Measurements from ENCODE around the gene NBL1. TPM values are rescaled to one million over a fixed set of nuclear protein-coding genes. Genes with fewer than 3 reads are reported as not detected.

The NBL1 gene
- total and polyA plus RNA-seq, 2 donors: 21.7 to 47.6 TPM

DNA sequence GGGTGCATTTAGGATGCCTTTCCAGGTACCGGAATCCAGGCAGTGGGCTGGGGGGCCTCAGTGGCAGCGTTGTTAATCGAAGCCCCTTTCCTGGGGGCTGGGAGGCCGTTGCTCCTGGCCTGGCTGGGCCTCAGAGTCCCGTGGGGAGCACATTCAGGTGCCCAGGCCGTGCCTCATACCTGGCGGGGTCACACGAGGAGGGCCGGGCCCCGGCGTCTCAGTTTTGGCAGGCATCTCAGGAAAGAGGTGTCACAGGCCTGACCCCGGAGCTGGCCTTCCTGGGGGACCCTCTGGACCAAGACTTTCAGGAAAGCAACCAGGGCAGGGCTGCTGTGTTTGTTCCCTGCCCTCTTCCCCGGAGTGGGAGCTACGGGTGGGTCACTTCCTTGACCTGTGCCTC lies 4.1 kb downstream of the NBL1 start:
- no peak overlapping the region for H3K4me3 ChIP-seq (ENCODE audit: low read length in 2 of 2)
- peaks cover 34 to 53% of the 10 kb centered on the region in 2 donors for H3K27me3 ChIP-seq (ENCODE audit: control insufficient read depth in 2 of 2, insufficient read depth in 1 of 2, low read length in 1 of 2)
- H3K36me3 ChIP-seq (ENCODE audit: control insufficient read depth in 2 of 2, insufficient read depth in 2 of 2, low read length in 1 of 2): no peaks in the 10 kb centered on the region
- 93% methylated on average over 14 of the region's 14 CpGs for whole genome bisulfite sequencing
- peak overlapping the region in 1 of 2 donors; percentile 8 for H3K27ac ChIP-seq (ENCODE audit: low read depth in 1 of 2, low read length in 1 of 2)
- peaks cover 0 to 1% of the 10 kb centered on the region in 2 donors for H3K9me3 ChIP-seq (ENCODE audit: control insufficient read depth in 2 of 2, insufficient read depth in 1 of 2, low read length in 1 of 2)
- DNase-seq (ENCODE audit: low read depth in 6 of 9, low spot score in 9 of 9): no peak
- H3K4me1 ChIP-seq (ENCODE audit: control insufficient read depth in 2 of 2, insufficient read depth in 2 of 2, low read length in 2 of 2): peaks cover 10% of the 10 kb centered on the region in 2 donors

DNA sequence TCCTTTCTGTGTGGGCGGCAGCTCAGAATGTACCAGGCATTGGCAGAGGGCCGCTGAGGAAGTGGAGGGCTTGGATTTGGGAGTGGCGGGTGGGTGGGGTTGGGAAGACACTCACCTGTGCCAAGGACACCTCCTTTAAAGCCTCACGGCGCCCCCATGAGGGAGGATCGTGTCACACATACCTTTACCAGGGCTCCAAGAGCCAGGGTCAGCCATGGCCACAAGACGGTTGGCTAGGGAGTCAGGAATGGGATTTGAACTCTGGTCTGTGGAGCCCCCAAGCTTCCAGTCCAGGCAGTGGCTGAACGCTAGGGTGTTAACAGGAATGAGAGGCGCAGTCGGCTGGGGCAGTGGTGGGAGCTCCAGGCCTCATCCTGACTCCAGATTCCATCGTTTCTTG lies 4.6 kb downstream of the NBL1 start:
- peaks cover 29 to 48% of the 10 kb centered on the region in 2 donors for H3K27me3 ChIP-seq (ENCODE audit: control insufficient read depth in 2 of 2, insufficient read depth in 1 of 2, low read length in 1 of 2)
- no peak overlapping the region for H3K4me3 ChIP-seq (ENCODE audit: low read length in 2 of 2)
- WGBS: 77% methylated on average over 11 of the region's 11 CpGs
- peak overlapping the region in 1 of 2 donors; percentile 8 for H3K27ac ChIP-seq (ENCODE audit: low read depth in 1 of 2, low read length in 1 of 2)
- no peak for DNase-seq (ENCODE audit: low read depth in 6 of 9, low spot score in 9 of 9)
- peaks cover 0 to 1% of the 10 kb centered on the region in 2 donors for H3K9me3 ChIP-seq (ENCODE audit: control insufficient read depth in 2 of 2, insufficient read depth in 1 of 2, low read length in 1 of 2)
- H3K36me3 ChIP-seq (ENCODE audit: control insufficient read depth in 2 of 2, insufficient read depth in 2 of 2, low read length in 1 of 2): no peaks in the 10 kb centered on the region
- H3K4me1 ChIP-seq (ENCODE audit: control insufficient read depth in 2 of 2, insufficient read depth in 2 of 2, low read length in 2 of 2): peaks cover 5 to 9% of the 10 kb centered on the region in 2 donors

DNA sequence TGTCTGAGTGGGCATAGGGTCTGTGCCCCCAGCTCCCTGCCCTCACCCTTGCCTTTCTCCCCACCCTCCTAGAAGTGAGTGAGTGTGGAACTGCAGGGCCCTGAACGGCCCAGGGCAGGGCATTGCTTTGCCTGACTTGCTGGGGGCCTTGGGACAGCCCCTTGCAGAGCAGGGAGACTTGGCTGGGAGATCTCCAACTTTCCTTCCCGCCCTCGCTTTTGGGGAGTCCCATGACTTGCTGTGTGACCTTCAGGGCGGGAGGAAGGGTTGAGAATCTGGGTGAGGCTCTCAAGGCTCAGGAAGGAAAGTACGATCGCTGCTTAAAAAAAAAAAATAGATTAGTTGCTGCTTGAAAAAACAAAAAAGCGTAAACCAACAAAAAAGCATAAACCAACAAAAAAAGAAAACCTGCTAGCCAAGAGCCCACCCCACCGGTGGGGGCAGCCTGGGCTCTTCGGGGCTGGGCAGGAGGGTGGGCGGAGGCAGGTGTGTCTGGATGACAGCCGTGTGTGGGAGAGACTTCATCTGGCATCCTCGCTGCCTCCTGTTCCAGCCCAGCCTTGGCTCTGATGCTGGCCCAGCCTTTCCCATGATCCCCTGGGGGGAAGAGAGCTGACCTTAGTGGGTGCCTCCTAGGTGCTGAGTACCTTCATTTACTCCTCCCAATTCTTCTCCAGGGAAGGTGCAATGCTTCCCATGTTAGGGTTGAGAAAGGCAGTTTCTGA lies 6.5 kb downstream of the NBL1 start:
- Histone ChIP-seq H3K4me1 (ENCODE audit: control insufficient read depth in 2 of 2, insufficient read depth in 2 of 2, low read length in 2 of 2) (no peaks in the 10 kb centered on the region), H3K36me3 (ENCODE audit: control insufficient read depth in 2 of 2, insufficient read depth in 2 of 2, low read length in 1 of 2) (no peaks in the 10 kb centered on the region), H3K27ac (ENCODE audit: low read depth in 1 of 2, low read length in 1 of 2) (peak overlapping the region in 1 of 2 donors; percentile 49), H3K27me3 (ENCODE audit: control insufficient read depth in 2 of 2, insufficient read depth in 1 of 2, low read length in 1 of 2) (peaks cover 11 to 35% of the 10 kb centered on the region in 2 donors), H3K4me3 (ENCODE audit: low read length in 2 of 2) (no peak overlapping the region), H3K9me3 (ENCODE audit: control insufficient read depth in 2 of 2, insufficient read depth in 1 of 2, low read length in 1 of 2) (peaks cover 0 to 1% of the 10 kb centered on the region in 2 donors)
- no peak for DNase-seq (ENCODE audit: low read depth in 6 of 9, low spot score in 9 of 9)
- 73% methylated on average over 12 of the region's 12 CpGs for WGBS

DNA sequence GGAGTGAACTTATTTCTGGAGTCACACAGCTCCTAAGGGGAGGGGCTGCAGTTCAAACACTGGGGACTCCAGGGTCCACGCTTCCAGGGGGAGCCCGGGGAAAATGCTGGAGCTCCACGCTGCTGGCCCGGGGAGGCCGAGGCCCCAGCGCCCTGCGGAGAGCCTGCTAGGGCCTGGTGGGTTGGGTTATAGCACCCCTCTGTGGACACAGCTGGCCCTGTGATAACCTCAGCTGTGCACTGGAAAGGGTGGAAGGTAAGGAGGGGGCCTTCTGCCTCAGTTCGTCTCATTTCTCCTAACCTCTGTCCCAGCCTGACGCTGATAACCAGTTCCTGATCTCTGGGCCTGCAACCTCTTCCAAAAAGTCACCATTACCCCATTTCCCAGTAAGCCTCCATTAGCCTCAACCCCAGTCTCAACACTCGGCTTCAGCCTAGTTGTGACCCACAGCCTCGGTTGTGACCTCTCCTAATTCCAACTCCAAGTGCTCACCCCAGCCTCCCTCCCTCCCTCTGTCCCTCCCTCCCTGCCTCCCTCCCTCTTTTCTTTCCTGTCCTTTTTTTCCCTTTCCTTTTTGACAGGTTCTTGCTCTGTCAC lies 7.1 kb downstream of the NBL1 start:
- Histone ChIP-seq H3K4me1 (ENCODE audit: control insufficient read depth in 2 of 2, insufficient read depth in 2 of 2, low read length in 2 of 2) (no peaks in the 10 kb centered on the region), H3K27me3 (ENCODE audit: control insufficient read depth in 2 of 2, insufficient read depth in 1 of 2, low read length in 1 of 2) (peaks cover 6 to 28% of the 10 kb centered on the region in 2 donors), H3K27ac (ENCODE audit: low read depth in 1 of 2, low read length in 1 of 2) (no peak overlapping the region), H3K9me3 (ENCODE audit: control insufficient read depth in 2 of 2, insufficient read depth in 1 of 2, low read length in 1 of 2) (peaks cover 0 to 1% of the 10 kb centered on the region in 2 donors), H3K4me3 (ENCODE audit: low read length in 2 of 2) (no peak overlapping the region), H3K36me3 (ENCODE audit: control insufficient read depth in 2 of 2, insufficient read depth in 2 of 2, low read length in 1 of 2) (no peaks in the 10 kb centered on the region)
- peak in 2 of 9 donors; percentile 47 to 49 for DNase-seq (ENCODE audit: low read depth in 6 of 9, low spot score in 9 of 9)
- WGBS: 46% methylated on average over 11 of the region's 11 CpGs

DNA sequence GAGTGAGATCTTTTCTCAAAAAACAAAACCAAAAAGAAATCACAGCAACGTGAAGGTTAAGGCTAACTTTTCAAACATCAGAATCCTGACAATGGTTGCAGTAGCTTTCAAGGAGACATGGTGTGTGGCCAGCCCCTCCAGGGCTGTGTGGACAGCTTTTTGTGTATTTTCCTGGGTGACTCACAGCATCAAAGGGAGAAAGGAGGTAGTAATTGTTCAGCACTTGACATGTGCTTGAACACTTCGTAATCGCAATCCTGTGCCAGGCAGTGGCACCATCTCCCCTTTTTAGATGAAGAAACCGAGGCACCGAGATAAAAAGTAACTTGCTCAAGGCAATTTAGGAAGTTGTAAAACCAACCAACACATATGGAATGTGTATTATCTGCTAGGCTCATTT lies 10.3 kb downstream of the NBL1 start:
- peaks cover 0 to 1% of the 10 kb centered on the region in 2 donors for H3K9me3 ChIP-seq (ENCODE audit: control insufficient read depth in 2 of 2, insufficient read depth in 1 of 2, low read length in 1 of 2)
- H3K27me3 ChIP-seq (ENCODE audit: control insufficient read depth in 2 of 2, insufficient read depth in 1 of 2, low read length in 1 of 2): peaks cover 0 to 3% of the 10 kb centered on the region in 2 donors
- DNase-seq (ENCODE audit: low read depth in 6 of 9, low spot score in 9 of 9): no peak
- H3K4me1 ChIP-seq (ENCODE audit: control insufficient read depth in 2 of 2, insufficient read depth in 2 of 2, low read length in 2 of 2): no peaks in the 10 kb centered on the region
- H3K4me3 ChIP-seq (ENCODE audit: low read length in 2 of 2): no peak overlapping the region
- 95% methylated on average over 5 of the region's 5 CpGs for WGBS
- no peaks in the 10 kb centered on the region for H3K36me3 ChIP-seq (ENCODE audit: control insufficient read depth in 2 of 2, insufficient read depth in 2 of 2, low read length in 1 of 2)
- H3K27ac ChIP-seq (ENCODE audit: low read depth in 1 of 2, low read length in 1 of 2): no peak overlapping the region

DNA sequence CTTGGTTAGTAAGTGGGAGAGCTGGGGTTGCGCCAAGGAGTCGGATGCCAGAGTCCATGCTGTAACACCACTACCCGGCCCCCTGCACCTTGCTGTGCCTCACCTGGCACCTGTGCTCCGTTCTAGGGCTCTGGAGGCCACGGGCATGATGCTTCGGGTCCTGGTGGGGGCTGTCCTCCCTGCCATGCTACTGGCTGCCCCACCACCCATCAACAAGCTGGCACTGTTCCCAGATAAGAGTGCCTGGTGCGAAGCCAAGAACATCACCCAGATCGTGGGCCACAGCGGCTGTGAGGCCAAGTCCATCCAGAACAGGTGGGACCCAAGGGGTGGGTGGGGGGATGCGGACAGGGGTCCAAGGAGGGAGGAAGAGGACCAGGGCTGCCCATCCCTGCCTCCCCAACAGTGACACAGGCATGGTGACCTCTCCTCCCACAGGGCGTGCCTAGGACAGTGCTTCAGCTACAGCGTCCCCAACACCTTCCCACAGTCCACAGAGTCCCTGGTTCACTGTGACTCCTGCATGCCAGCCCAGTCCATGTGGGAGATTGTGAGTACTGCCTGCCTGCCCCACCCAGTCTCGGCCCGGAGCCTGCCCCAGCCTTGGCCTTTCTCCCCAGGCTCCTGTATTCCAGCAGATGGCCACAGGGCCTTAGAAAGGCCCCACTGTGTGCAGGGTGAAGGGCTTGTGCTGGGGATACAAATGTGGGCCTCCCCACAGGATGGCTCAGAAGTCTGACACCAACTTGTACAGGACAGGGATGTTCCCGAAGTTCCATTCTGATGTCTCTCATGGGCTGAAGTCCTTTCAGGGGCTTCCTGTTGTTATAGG lies 11.0 kb downstream of the NBL1 start:
- H3K4me1 ChIP-seq (ENCODE audit: control insufficient read depth in 2 of 2, insufficient read depth in 2 of 2, low read length in 2 of 2): peaks cover 0 to 3% of the 10 kb centered on the region in 2 donors
- peaks cover 0 to 5% of the 10 kb centered on the region in 2 donors for H3K27me3 ChIP-seq (ENCODE audit: control insufficient read depth in 2 of 2, insufficient read depth in 1 of 2, low read length in 1 of 2)
- 93% methylated on average over 15 of the region's 15 CpGs for WGBS
- H3K36me3 ChIP-seq (ENCODE audit: control insufficient read depth in 2 of 2, insufficient read depth in 2 of 2, low read length in 1 of 2): no peaks in the 10 kb centered on the region
- H3K9me3 ChIP-seq (ENCODE audit: control insufficient read depth in 2 of 2, insufficient read depth in 1 of 2, low read length in 1 of 2): peaks cover 0 to 1% of the 10 kb centered on the region in 2 donors
- DNase-seq (ENCODE audit: low read depth in 6 of 9, low spot score in 9 of 9): no peak
- no peak overlapping the region for H3K27ac ChIP-seq (ENCODE audit: low read depth in 1 of 2, low read length in 1 of 2)
- no peak overlapping the region for H3K4me3 ChIP-seq (ENCODE audit: low read length in 2 of 2)

DNA sequence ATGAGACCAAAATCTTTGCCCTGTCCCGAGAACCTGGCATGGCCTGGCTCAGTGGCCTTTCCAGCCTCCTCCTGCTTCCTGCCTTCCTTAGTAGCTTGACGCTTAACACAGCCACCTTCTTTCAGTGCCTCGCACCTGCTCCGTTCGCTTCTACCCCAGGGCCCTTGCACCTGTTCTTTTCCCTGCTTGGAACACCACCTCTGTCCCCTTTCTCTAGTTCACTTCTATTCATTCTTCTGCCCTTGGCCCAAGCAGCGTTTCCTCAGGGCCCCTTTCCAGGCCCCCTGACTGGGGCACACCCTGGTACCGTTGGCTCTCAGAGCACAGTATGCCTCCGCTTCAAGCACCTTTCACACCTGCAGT lies 11.6 kb downstream of the NBL1 start:
- peaks cover 0 to 3% of the 10 kb centered on the region in 2 donors for H3K4me1 ChIP-seq (ENCODE audit: control insufficient read depth in 2 of 2, insufficient read depth in 2 of 2, low read length in 2 of 2)
- peaks cover 0 to 1% of the 10 kb centered on the region in 2 donors for H3K9me3 ChIP-seq (ENCODE audit: control insufficient read depth in 2 of 2, insufficient read depth in 1 of 2, low read length in 1 of 2)
- WGBS: 95% methylated on average over 8 of the region's 8 CpGs
- no peak overlapping the region for H3K4me3 ChIP-seq (ENCODE audit: low read length in 2 of 2)
- no peak for DNase-seq (ENCODE audit: low read depth in 6 of 9, low spot score in 9 of 9)
- H3K36me3 ChIP-seq (ENCODE audit: control insufficient read depth in 2 of 2, insufficient read depth in 2 of 2, low read length in 1 of 2): no peaks in the 10 kb centered on the region
- peaks cover 0 to 8% of the 10 kb centered on the region in 2 donors for H3K27me3 ChIP-seq (ENCODE audit: control insufficient read depth in 2 of 2, insufficient read depth in 1 of 2, low read length in 1 of 2)
- H3K27ac ChIP-seq (ENCODE audit: low read depth in 1 of 2, low read length in 1 of 2): no peak overlapping the region

DNA sequence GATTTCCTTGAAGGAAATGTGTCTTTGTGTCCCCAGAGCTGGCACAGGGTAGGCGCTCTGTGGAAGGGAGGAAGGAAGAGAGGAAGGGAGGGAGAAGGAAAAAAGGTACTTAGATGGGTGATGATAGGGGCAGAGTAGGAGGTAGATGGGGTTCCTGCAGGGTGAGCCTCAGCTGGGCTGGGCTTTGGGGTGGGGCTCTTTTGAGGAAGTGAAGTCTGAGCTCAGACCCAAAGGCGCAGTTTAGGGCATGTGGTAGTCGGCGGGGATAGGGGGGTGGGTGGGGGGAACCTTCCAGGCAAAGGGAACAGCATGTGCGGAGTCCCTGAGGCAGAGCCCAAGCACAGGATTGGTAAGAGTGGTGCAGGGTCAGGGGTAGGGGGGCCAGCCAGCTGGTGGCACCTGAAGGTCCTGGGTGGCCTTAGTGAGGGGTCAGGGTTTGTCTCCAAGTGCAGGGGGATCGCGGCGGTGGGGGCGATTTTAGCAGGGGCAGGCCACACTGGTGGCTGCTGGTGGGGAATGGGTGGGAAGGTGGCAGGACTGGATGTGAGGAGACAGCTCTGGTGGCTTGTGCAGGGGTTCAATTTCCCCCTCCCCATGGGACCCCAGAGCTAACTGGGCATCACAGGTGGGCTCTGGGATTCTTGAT lies 12.1 kb downstream of the NBL1 start:
- no peak for DNase-seq (ENCODE audit: low read depth in 6 of 9, low spot score in 9 of 9)
- 94% methylated on average over 9 of the region's 9 CpGs for WGBS
- peaks cover 0 to 3% of the 10 kb centered on the region in 2 donors for H3K4me1 ChIP-seq (ENCODE audit: control insufficient read depth in 2 of 2, insufficient read depth in 2 of 2, low read length in 2 of 2)
- no peak overlapping the region for H3K4me3 ChIP-seq (ENCODE audit: low read length in 2 of 2)
- H3K27ac ChIP-seq (ENCODE audit: low read depth in 1 of 2, low read length in 1 of 2): no peak overlapping the region
- H3K27me3 ChIP-seq (ENCODE audit: control insufficient read depth in 2 of 2, insufficient read depth in 1 of 2, low read length in 1 of 2): peaks cover 0 to 10% of the 10 kb centered on the region in 2 donors
- H3K36me3 ChIP-seq (ENCODE audit: control insufficient read depth in 2 of 2, insufficient read depth in 2 of 2, low read length in 1 of 2): no peaks in the 10 kb centered on the region
- H3K9me3 ChIP-seq (ENCODE audit: control insufficient read depth in 2 of 2, insufficient read depth in 1 of 2, low read length in 1 of 2): peaks cover 0 to 1% of the 10 kb centered on the region in 2 donors
